Coronary artery (tissue), 2 donors: ENCODE measurements around the gene GLS.
"Not testable (repeated sequence)": the region's sequence is repeated elsewhere in the genome, so short reads cannot be mapped to it uniquely, and the experiment has no call there.

Experiments used
- DNase-seq: peaks from one replicate; pipeline ENCODE4 v3.0.0-alpha.2; 2017; ENCODE audit warnings: low spot score
- H3K27ac ChIP-seq, 2 donors: fragments of 200-600 bp; sonication (generic); one replicate each; pipeline ENCODE4 v1.5.1; 2016 to 2019
- H3K4me3 ChIP-seq: fragments of 200-600 bp; sonication (generic); 2 replicates; pipeline ENCODE4 v1.5.1; 2016; ENCODE audit warnings: mild to moderate bottlenecking, moderate library complexity
- CTCF ChIP-seq: fragments of 200-600 bp; sonication (generic); IDR thresholded peaks from one replicate; pipeline ENCODE4 v1.5.1; 2019; ENCODE audit warnings: antibody characterized with exemption

GLS gene

GRCh38 chr2:190856985-190857384 lies 23.6 kb upstream of the GLS start:
- H3K4me3 ChIP-seq, result no peak overlapping the region
- no peak for DNase-seq
- no peak for TF ChIP-seq CTCF
- H3K27ac ChIP-seq, result no peak overlapping the region

- TF ChIP-seq CTCF, result no peak
- Histone ChIP-seq H3K4me3 (no peak overlapping the region), H3K27ac (peak overlapping the region; percentile 48 to 81)
- DNase-seq, result no peak
Observed at GRCh38 chr2:190858817-190859216, 21.8 kb upstream of the GLS start.

- Histone ChIP-seq H3K27ac (peak overlapping the region; percentile 48 to 81), H3K4me3 (no peak overlapping the region)
- DNase-seq, result no peak
- no peak for TF ChIP-seq CTCF
Observed at GRCh38 chr2:190859347-190860297, 21.0 kb upstream of the GLS start.

GRCh38 chr2:190860985-190861680 lies 19.5 kb upstream of the GLS start:
- DNase-seq, result no peak
- Histone ChIP-seq H3K4me3 (no peak overlapping the region), H3K27ac (peak overlapping the region; percentile 48 to 72)
- TF ChIP-seq CTCF, result no peak

GRCh38 chr2:190862128-190862527 lies 18.5 kb upstream of the GLS start:
- peak overlapping the region; percentile 3 to 40 for H3K27ac ChIP-seq
- not testable (repeated sequence) for H3K4me3 ChIP-seq, DNase-seq

GRCh38 chr2:190862571-190862991 lies 18.0 kb upstream of the GLS start:
- peak overlapping the region; percentile 3 to 40 for H3K27ac ChIP-seq
- no peak overlapping the region for H3K4me3 ChIP-seq
- no peak for DNase-seq
- TF ChIP-seq CTCF, result no peak

GRCh38 chr2:190863946-190864345 lies 16.7 kb upstream of the GLS start:
- peak overlapping the region; percentile 67 to 85 for H3K27ac ChIP-seq
- H3K4me3 ChIP-seq, result no peak overlapping the region
- no peak for TF ChIP-seq CTCF
- DNase-seq, result no peak
